SIG-M5 treated with dmso at 0.1 percent for 504 hours (cell line): ENCODE measurements around the gene MACROD2.
A peak's percentile ranks its signal among the peaks of the same experiment; 100 is the strongest.

Source experiments
- DNase-seq: peaks from one replicate; lab custom pipeline; 2025; ENCODE audit not compliant: unreplicated experiment; lab: John Stamatoyannopoulos, UW

Gene MACROD2

DNA sequence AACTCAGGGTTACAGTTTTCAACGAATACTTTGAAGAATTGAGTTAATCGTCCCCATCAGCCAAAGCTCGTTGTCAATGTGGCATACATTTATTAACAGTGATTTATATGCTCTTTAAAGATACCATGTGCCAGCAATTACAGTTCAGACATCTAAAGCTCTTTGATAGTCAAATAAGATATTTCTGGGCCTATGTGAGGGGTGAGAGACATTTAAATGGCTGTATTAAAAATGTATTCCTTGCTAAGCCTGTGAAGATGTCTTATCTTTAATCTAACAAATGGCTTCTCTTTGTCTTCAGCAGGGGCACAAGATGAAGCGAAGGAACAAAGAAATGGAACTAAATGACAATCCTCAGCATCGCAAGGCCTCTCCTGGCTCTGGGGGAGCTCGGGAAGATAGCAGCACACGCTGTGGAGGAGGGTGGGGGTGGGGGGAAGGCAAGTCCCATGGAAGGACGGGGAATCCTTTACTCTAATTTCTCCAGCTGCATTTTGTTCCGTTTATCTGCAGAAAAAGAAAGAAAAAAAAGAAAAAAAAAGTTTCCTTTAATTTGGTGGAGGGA lies 2054.3 kb downstream of the MACROD2 start:
- DNase-seq: no peak

- no peak for DNase-seq
Measured at GRCh38 chr20:16050366-16050765, 2055.1 kb downstream of the MACROD2 start.

- DNase-seq: no peak
Measured at GRCh38 chr20:16051968-16052367, 2056.7 kb downstream of the MACROD2 start.

- no peak for DNase-seq
Measured at GRCh38 chr20:16052456-16052855, 2057.1 kb downstream of the MACROD2 start.

GRCh38 chr20:16054985-16055384 lies 2059.7 kb downstream of the MACROD2 start:
- no peak for DNase-seq

DNA sequence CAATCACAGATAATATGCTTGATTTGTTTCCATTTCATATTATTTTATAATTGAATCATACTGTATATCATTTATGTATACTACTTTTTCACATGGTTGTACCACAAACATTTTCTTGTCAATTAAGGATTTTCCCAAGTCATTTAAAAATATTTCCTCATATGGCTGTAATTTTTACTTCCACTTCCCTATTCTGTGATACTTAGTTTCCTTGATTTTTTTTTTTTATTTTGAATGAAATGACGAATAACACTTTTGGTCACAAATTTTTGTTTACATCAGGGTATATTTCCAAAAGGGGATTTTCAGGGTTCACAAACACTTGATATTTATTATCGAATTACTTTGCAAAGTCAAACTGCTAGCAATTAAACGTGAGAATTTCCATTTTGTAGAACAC lies 2062.3 kb downstream of the MACROD2 start:
- DNase-seq: no peak

- DNase-seq: no peak
Measured at GRCh38 chr20:16058268-16058667, 2063.0 kb downstream of the MACROD2 start.

- DNase-seq: peak; percentile 21
Measured at GRCh38 chr20:16059841-16060240, 2064.5 kb downstream of the MACROD2 start.

DNA sequence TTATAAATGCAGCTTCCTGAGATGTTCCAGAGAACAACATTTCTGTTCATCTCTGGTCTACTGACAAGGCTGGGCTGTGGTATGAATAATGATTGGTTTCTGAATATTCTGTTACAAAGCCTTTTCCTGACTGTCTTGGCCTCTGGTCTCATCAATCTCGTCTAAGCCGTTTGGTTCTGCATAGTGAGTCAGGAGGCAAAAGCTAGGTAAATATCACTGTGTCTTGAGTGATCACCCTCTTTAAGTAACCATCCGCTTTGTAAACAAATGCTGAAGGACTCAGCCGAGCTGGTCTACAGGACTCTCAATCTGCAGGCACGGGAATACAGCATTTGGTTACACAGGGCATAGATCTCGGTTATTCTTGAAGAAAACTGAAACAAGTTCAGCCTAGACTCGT lies 2066.0 kb downstream of the MACROD2 start:
- no peak for DNase-seq

DNA sequence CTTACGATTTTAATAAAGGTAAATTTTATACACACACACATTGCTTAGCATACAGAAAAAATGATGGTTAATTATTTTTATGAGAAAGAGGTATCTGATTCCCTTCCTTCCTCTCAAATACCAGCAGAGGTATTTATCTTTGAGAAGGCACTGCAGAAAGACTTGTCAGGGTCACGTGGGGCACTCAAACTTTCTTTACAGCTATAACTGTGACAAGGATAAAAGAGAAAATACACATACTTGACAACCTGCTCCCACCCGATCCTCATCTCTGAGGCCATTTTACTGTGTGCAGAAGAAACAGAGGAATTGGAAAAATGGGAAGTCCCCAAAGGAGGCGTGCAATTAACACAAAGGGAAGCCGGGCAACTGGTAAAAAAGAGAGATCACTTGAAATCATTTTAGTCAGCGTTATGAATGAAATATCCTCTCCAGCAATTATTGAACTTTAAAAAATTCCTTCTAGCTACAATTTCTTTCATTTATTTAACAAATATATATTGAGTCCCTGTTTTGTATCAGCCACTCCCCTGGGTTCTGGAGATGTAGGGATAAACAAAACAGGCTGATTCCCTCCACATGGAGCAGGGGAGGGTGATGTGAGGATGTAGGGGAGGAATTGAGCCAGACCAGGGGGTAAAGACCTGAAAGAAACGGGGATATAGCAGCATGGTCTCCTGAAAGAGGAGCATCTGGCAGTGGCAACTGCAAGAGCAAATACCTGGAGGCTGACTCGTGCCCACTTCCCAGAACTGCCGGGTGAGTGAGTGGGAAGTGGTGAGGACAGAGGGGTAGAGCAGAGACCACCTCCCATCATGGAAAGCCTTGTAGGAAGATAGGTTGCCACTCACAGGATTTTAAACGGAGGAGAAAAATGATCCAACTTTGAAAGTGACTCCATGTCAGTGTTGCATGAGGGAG lies 2067.6 kb downstream of the MACROD2 start:
- DNase-seq: no peak

DNA sequence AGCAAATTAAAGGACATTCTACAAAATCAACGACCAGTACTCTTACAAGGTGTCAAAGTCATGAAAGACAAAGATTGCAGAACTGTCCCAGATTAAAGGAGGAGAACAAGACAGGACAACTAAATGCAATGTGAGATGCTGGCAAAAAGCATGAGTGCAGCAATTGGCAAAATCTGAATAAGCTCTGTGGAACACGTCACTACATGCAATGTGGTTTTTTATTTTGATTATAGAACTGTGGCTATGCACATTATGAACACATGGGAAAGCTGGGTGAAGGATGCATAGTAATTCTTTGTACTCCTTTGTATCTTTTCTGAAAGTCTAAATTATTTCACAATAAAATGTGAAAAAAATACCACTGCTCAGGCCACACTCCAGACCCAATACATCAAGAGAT lies 2068.6 kb downstream of the MACROD2 start:
- no peak for DNase-seq

GRCh38 chr20:16064989-16065707 lies 2069.8 kb downstream of the MACROD2 start:
- no peak for DNase-seq

DNA sequence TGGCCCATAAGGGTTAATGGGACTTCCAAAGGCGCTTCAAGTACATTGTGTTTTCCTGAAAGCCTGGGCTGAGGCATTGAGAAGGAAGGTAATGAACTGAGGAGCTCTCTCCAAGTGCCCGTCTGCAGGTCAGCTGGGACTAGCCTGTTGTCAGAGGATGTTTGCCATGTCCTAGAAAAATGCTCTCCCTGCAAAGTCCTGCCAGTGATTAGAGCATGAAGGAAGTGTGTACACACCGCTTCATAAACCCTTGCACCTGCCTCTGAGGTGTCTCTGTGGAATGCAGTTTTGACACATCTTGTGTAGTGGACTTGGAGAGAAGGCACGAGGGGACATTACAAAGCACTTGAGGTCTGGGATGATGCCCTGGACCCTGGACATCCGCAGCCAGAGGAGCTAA lies 2071.3 kb downstream of the MACROD2 start:
- no peak for DNase-seq

DNA sequence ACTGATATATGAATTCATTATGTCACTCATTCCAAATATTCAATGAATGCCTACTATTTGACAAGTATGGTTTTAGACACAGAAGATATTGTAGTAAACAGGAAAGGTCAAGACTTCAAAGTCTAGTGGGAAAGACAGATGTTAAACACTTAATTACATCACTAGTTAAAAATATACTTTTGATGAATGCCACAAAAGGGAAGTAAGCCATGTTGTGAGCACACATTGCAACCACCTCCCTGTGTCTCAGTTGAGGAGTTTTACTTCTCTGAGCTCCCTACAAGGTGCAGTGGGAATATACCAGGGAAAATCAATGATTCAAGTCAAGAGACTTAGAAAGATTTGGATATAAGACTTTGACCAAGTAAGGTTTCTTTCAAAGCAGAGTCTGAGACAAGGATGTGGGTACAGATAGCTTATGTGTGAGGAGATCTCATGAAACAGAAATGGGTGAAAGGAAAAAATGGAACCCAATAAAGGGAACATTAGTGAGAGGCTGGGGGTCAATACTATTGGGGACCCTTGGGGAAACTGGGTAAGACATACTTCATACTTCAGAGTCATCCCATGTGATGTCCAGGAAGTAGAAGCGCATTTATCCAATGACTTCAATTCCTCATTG lies 2074.2 kb downstream of the MACROD2 start:
- DNase-seq: peak; percentile 64

DNA sequence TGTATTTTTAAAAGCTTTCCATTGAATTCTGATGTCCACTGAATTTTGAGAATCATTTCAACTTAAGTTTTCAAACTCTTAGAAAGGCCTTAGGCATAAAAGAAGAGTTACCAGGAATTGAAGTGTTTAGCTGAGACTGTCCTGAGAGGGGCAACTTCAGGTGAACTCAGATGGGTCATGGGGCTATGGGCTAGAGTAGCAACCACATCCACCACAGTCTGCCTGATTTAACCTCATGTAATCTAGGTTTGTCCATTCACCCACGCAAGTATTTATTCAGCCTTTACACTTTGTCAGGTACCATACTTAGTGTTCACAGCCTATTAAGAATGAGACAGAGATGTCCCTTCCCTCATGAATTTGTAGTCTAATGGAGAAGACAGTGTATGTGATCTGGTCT lies 2076.9 kb downstream of the MACROD2 start:
- no peak for DNase-seq

- no peak for DNase-seq
Measured at GRCh38 chr20:16078172-16078898, 2083.0 kb downstream of the MACROD2 start.

GRCh38 chr20:16081421-16081820 lies 2086.1 kb downstream of the MACROD2 start:
- DNase-seq: no peak

GRCh38 chr20:16082051-16082550 lies 2086.8 kb downstream of the MACROD2 start:
- DNase-seq: no peak

DNA sequence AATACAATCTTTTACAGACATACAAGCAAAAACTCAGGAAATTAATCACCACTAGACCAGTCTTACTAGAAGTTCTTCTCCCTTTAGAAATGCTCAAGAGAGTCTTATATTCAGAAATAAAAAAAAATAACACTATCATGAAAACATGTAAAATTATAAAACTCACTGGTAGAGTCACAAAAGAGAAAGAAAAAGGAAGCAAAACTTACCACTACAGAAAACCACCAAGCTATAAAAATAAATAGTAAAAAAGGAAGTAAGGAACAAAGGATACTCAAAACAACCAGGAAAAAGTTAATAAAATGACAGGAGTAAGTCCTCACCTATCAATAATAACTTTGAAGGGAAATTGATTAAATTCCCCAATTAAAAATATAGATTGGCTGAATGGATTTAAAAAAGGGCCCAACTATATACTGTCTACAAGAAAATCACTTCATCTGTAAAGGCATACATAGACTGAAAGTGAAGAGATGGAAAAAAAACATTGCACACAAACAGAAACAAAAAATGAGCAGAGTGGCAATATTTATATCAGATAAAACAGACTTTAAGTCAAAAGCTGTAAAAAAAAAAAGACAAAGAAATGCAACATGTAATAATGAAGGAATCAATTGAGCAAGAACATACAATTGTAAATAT lies 2088.4 kb downstream of the MACROD2 start:
- DNase-seq: peak; percentile 67

GRCh38 chr20:16095226-16095625 lies 2099.9 kb downstream of the MACROD2 start:
- no peak for DNase-seq
